Bone marrow (tissue), 2 donors: ENCODE data around the gene NUP98.

ENCODE experiments used
- DNase-seq, 2 donors: peaks; one replicate each; lab custom pipeline; 2025; lab: John Stamatoyannopoulos, UW

NUP98 gene

GRCh38 chr11:3735827-3736226 lies 61.5 kb downstream of the NUP98 start:
- DNase-seq: no peak

DNA sequence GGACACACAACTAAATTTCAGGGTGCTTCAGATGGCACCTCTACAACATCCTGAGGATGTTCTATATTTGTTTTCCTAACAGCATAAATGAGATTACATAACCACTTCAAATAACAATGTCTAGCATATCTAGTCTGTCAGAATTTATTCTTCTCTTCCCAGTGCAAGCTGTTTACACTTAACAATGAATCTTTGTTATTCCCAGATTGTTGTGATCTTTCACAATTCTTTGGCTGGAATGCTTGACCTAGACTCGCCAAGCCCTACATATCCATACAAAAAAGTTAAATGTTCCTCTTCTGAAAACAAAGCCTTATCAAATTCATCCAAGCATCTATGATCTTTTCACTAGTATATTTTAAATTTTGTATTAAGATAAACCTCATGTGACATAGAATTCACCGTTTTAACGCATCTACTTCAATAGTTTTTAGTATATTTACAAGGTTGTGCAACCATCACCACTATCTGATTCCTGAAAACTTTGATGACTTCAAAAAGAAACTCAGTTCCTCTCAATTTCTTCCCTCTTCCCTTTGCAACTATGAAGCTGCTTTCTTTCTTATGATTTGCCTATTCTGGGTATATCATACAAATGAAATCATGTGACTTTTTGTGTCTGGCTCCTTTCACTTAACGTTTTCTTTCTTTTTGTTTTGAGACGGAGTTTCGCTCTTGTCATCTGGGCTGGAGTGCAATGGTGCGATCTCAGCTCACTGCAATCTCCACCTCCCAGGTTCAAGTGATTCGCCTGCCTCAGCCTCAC lies 64.5 kb downstream of the NUP98 start:
- DNase-seq: no peak

- DNase-seq: no peak
Observed at GRCh38 chr11:3723014-3723708, 74.2 kb downstream of the NUP98 start.

DNA sequence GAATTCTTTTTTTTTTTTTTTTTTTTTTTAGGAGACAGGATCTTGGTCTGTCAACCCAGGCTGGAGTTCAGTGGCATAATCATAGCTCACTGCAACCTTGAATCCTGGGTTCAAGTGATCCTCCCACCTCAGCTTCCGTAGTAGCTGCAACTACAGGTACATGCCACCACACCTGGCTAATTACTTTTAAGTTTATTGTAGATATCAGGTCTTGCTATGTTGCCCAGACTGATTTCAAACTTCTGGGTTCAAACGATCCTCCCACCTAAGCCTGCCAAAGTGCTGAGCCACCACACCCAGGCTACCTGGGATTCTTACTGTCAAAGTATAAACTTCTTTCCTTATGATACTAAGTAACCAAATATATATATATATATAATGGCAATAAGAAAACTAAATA lies 75.3 kb downstream of the NUP98 start:
- no peak for DNase-seq

DNA sequence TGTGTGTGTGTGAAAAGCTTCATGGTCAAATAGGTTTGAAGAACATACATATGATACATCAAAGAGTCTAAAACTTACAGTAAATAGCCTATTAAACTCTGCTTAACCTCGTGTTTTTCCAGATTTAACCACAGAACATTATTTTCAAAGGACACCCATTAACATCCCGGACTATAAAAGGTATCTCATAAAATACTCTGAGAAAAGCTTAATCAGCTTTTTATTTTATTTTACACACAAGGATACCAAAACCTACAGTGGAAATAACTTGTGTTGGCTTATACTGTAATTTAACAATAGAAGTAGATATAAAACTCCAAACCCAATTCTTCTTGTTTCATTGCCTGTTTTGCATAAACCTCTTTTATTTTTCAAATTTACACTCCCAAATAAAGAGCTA lies 76.4 kb downstream of the NUP98 start:
- DNase-seq: no peak

GRCh38 chr11:3712274-3712673 lies 85.1 kb downstream of the NUP98 start:
- no peak for DNase-seq

- no peak for DNase-seq
Observed at GRCh38 chr11:3710485-3711259, 86.7 kb downstream of the NUP98 start.

DNA sequence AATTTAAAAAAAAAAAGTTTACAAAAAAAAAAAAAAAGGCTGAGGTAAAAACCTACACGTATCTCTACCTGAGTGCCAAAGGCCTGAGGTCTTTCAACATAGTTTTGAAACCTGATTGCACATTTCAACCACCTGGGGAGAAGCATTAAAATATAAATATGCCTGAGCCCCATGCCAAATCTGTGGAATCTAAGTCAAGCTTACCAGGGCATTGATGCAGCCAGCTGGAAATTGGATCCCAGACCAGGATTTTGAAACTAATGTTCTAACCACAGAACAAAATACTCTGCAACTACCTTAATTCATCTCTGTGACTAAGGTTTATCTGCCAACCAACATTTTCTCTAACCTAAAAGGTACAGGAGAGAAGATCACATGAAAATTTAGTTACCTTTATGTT lies 87.4 kb downstream of the NUP98 start:
- DNase-seq: no peak

DNA sequence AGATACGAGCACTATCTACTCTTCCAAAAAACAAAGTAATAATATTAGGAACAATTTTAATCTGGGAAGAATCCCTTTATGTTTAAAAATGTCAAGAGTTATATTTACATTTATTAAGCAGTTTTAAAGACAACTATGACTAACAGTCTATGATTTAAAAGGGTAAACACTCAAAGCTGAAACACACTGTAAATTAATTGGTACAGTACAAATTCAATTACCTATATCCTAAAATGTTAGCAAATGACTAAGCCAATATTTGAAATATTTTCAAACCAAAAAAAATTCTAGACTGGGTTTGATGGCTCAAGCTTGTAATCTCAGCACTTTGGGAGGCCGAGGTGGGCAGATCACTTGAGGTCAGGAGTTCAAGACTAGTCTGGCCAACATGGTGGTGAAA lies 90.2 kb downstream of the NUP98 start:
- no peak for DNase-seq

DNA sequence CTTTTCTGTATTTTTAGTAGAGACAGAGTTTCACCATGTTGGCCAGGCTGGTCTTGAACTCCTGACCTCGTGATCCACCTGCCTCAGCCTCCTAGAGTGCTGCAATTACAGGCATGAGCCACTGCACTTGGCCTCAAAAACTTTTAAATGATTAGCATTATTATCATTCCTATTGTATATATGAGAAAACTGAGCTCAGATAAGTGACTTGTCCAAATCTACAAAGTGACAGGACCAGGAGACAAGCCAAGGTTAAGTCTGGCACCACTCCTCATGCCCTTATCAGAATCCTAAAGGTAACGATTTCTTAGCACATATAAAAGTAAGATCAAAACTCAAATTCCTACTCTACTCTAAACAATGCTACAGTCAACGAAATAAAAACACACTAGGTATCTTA lies 94.0 kb downstream of the NUP98 start:
- DNase-seq: no peak

DNA sequence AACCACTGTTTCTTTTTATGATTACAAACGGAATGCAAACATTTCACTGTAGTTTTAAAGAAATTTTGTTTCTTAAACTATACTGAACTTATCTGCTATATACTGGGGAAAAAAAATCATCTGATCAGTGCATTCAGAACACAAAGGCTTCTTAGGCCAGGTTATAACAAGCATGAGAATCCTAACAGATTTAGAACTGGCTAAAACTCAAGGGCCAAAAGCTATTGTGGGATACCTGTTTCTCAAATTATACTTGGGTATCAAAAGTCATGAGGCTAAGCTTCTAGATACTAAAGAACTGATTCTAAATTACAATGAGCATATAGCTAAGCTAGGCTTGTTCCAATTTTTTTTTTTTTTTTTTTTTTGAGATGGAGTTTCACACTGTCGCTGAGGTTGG lies 96.4 kb downstream of the NUP98 start:
- DNase-seq: no peak

DNA sequence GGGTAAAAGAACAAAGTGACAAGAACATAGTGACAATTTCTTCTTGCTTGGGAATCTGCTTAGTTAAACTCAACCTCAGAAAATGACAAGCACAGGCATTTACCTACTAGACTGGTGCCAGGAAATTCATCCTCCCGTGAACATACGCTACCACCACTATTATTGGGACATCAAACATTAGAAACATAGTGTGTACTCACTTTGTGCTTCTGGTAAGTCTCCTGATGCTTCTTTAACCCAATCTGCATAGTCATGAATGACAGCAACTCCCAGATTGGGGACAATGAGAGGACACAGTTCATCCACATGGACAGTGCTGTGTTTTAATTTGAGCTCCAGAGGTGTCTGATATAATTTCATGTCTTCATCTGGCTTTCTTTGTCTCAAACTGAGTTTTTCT lies 96.9 kb downstream of the NUP98 start:
- DNase-seq: no peak

DNA sequence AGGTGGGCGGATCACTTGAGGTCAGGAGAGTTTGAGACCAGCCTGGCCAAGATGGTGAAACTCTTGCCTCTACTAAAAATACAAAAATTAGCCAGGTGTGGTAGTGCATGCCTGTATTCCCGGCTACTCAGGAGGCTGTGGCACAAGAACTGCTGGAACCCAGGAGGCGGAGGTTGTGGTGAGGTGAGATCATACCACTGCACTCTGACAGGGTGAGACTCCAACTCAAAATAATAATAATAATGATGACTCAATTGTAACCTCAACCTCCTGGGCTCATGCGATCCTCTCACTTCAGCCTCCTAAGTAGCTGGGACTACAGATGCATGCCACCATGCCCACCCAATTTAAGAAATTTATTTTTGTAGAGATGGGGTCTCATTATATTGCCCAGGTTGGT lies 110.6 kb downstream of the NUP98 start:
- no peak for DNase-seq

GRCh38 chr11:3685923-3686322 lies 111.4 kb downstream of the NUP98 start:
- no peak for DNase-seq

- DNase-seq: no peak
Observed at GRCh38 chr11:3684819-3685172, 112.6 kb downstream of the NUP98 start.

GRCh38 chr11:3684129-3684818 lies 113.1 kb downstream of the NUP98 start:
- DNase-seq: no peak

DNA sequence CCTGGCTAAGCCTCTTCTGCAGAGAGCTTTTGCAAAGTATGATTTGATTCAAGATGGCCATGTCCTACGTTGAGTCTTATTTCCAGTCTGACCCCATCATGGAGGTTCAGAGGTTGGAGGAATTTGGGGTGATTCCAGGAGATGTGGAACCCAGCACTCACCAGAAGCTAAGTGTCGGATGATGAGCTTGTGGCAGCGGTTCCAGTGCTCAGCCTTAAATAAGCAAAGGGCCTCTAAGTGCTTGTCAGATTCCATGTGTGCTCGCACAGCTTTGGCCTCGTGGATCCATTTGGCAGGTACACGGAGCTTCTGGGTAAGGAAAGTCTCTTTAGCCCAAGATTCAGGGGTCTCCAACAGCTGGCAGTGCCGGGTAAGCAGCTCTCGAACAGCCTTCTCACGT lies 114.3 kb downstream of the NUP98 start:
- DNase-seq: no peak

DNA sequence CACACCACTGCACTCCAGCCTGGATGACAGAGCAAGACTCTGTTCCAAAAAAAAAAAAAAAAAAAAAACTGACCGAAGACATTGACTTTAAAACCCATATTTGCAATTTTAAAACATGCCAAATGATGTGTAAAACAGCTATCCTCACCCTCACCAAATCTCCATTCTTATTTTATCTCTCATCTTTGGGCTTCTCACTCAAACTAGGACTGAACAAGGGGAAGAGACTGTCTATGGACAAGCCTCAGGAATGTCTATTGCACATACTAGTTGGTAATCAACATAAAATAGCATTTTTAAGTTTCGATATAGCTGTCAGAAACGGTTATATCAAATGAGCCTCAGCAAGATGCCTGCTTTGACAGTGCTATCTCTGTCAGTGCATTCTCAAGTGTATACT lies 118.3 kb downstream of the NUP98 start:
- no peak for DNase-seq

DNA sequence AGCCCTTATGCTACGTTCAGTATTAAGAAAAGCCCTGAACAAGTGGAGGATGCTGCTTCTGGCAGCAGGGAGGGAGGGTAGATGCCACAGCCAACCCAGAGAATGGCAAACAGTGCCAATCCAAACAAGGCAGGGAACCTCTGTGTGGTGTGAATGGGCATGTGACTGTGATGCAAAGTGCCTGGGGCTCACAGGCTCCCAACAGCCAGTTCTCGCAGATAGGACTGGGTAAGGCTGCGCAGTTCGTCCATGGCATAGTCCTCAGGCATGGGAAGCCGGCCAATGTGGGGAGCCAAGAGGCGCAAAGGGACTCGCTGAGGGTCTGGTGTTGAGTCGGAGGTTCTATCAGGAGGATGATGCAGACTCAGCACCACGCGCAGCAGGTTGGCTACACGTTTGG lies 121.4 kb downstream of the NUP98 start:
- no peak for DNase-seq

DNA sequence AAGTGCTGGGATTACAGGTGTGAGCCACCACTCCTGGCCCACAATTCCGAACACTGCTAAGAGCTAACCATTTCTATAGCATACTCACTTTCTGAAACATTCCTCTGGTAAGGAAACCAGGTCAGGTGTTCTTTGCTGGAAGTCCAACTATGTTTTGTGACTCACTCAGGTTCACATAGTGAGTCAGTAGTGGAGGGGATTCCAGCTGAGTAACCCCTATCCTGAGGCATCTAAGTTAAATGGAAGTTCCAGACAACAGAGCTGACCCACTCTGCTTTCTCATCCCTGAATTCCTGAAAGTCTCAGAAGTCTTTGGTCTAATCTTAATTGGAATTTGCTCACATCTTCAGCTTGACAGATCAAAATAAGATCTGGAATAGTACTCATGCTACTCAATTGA lies 123.2 kb downstream of the NUP98 start:
- DNase-seq: no peak

DNA sequence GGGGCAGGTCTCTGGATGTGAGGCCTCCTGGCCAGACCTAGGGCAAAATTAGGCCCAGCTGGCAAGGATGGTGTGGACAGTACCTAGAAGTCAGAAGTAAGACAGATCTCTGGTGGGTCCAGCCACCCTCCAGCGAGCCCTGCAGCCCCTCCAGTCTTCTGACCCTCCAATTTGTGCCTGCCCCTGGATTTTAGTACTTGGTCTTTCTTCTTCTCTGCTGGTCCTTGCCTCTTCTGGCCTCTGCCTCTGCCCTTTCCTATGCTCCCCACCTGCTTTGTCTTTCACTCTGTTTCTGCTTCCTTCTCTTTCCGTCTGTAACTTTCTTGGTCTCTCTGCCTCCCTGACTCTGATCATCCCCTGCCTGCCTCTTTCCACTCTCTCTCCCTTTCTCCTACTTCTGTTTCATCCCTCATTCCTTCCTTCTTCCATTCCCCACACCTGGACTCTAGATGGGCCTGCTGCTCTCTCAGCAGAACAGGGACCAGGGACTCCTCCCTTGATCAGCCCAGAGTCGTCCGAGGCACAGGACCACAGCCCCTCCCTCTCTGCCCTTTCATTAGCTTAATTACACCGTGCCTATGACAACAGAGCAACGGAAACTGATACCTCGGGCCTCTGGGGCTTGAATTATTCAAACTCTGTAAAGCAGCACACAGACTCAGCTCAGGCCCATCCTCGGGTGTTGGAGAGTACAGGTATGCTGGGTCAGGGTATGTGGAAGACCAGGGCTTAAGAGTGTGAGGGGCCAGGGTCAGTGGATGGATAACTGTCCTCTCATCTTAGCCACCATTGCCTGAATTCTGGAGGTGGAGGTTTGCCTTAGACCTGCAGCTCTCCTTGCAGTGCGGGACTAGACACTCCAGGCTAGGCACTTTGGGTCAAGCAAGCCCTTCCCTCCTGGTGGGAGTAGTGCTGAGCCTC lies 125.8 kb downstream of the NUP98 start, which contains the start of gene CHRNA10:
Gene CHRNA10, minus strand, starts transcription at position 51 of the 921 bp plus-strand sequence. CDS start 72 bp downstream, outside the sequence.
- no peak for DNase-seq
